Subcutaneous adipose tissue (tissue), 4 donors: ENCODE measurements around the gene DNAJC17. TPM values are rescaled to one million over a fixed set of nuclear protein-coding genes. Genes with fewer than 3 reads are reported as not detected.

Source experiments
- CTCF ChIP-seq: fragments of 450-650 bp; IDR thresholded peaks from one replicate; pipeline ENCODE4 v1.5.1; 2016; ENCODE audit warnings: low read depth, mild to moderate bottlenecking, control low read depth, antibody characterized with exemption, moderate library complexity
- total RNA-seq, 4 donors: library from RNA; depleted of rRNA; stranded (reverse); fragments of >200 nt; gene quantifications; one replicate each; pipeline ENCODE4 v1.1.0, GENCODE V29; 2016

Gene DNAJC17
- total RNA-seq, 4 donors from 2014 or later = 12.1 to 33.9 (median 18.3) TPM

DNA sequence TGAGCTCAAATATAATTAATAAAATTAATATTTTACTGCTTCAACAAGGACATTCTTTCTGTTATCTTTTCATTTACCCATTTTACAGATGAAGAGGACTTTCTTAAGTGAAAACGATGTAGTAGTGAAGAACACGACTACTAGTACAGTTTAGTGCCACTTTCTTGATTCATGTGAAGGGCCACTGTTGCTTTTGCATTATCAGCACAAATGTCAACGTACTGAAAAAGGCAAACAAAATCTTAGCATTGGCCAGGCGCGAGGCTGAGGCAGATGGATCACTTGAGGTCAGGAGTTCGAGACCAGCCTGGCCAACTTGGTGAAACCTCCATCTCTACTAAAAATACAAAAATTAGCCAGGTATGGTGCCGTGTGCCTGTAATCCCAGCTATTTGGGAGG is 11.8 kb upstream of the DNAJC17 start:
- TF ChIP-seq CTCF = no peak

DNA sequence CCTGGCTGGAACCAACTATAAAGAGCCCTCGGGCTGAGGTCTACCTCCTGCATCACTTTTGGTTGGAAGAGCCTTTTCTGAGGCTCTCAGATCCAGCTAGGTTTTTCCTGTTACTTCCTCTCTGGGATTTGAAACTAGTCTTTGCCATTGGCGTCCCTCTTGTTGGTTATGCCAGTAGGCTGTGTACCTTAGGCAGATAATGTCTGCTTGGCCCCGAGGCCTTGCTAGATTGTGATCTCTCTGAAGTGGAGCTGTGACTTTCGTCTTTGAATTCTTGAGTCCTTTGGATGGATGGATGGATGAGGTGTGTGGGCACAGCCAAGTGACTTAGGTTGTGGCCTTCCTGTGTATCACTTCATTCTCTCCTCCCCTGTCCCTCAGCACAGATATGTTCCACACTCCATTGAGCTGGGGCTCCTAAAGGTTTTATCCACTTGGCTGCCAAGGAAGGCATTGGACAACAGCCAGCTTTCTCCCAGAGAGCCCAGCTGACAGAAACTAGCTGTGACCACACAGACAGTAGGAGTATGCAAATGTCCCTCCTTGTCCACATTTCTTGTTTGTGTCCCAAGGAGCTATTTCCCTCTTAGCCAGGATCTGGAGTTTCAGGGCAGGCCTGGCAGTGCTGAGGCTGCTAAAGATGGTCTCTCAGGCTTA is 7.9 kb upstream of the DNAJC17 start:
- TF ChIP-seq CTCF = no peak

DNA sequence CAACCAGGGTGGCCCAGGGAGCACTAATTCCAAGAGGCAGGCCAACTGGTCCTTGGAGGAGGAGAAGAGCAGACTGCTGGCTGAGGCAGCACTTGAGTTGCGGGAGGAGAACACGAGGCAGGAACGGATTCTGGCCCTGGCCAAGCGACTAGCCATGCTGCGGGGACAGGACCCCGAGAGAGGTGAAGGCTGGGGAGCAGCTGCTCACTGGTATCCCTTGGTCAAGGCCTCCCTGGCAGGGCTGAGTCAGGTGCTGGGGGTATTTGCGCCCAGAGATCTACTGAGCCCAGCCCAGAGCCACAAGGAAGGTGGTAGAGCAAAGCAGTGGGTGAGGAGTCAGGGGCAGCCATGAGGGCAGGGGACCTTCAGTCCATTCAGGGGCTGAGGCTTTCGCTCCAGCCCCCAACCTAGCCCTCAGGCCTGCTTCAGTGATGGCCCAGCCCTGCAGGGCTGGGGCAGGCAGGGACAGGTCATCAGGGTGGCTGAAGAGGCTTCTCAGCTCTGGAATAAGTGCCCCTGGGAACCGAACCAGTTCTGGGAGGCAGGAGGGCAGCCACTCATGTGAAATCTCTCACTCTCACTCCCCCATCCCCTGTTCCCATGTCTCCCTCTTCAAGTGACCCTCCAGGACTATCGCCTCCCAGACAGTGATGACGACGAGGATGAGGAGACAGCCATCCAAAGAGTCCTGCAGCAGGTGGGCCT is 5.6 kb upstream of the DNAJC17 start:
- no peak for TF ChIP-seq CTCF

- no peak for TF ChIP-seq CTCF
Observed at GRCh38 chr15:40808861-40809450, 1.7 kb upstream of the DNAJC17 start.

GRCh38 chr15:40807888-40808461 is 702 bp upstream of the DNAJC17 start:
- no peak for TF ChIP-seq CTCF

DNA sequence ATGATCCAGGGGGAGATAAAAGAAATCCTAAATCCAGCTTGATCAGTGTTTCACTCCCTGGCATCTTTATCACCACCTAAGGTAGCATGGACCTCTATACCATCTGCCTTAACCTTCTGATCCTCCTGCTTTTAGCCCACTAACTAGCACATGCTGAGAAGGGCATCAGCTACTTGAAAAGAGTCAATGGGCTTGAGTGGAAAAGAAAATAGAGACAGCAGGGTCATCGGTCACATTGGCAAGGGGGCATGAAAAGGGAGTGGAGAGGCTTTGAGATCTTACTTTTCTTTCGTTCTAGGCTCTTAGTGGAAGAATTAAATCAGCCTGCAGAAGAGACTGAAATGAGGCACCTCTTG is 623 bp downstream of the DNAJC17 start:
- TF ChIP-seq CTCF = no peak

GRCh38 chr15:40803688-40804087 is 3.6 kb downstream of the DNAJC17 start:
- TF ChIP-seq CTCF = no peak
